WTC11 (cell line): ENCODE measurements around the gene FHAD1. TPM values are rescaled to one million over a fixed set of nuclear protein-coding genes. Genes with fewer than 3 reads are reported as not detected.

Experiments
- ATAC-seq: fragments of 200-7000 bp; cut with Tn5 transposase; 2 replicates; pipeline ENCODE4 v1.10.0; 2021; ENCODE audit warnings: mild to moderate bottlenecking, moderate library complexity
- CTCF ChIA-PET: fragments of 300-600 bp; sonication (Branson Sonifier 250); formaldehyde crosslinking; loops from one replicate; lab custom pipeline; 2021; ENCODE audit warnings: antibody characterized with exemption; lab: Charles Lee
- POLR2A ChIA-PET: fragments of 350-600 bp; sonication (Branson Sonifier 250); formaldehyde crosslinking; loops from one replicate; lab custom pipeline; 2021; ENCODE audit warnings: antibody characterized with exemption; lab: Charles Lee
- DNase-seq: peaks from one replicate; pipeline ENCODE4 v3.0.0; 2021; ENCODE audit warnings: low spot score
- H3K27ac Mint-ChIP-seq: 2 replicates; pipeline ENCODE4 v1.8.0; 2021; ENCODE audit warnings: mixed read lengths
- H3K27me3 Mint-ChIP-seq: 2 replicates; pipeline ENCODE4 v1.8.0; 2021; ENCODE audit warnings: low read depth, mild to moderate bottlenecking, moderate library complexity, mixed read lengths
- H3K36me3 Mint-ChIP-seq: 2 replicates; pipeline ENCODE4 v1.8.0; 2021; ENCODE audit warnings: mixed read lengths
- H3K4me1 Mint-ChIP-seq: 2 replicates; pipeline ENCODE4 v1.8.0; 2022; ENCODE audit warnings: mixed read lengths
- H3K4me3 Mint-ChIP-seq: 2 replicates; pipeline ENCODE4 v1.8.0; 2021; ENCODE audit warnings: mild to moderate bottlenecking, moderate library complexity, mixed read lengths
- H3K9me3 Mint-ChIP-seq: 2 replicates; pipeline ENCODE4 v1.8.0; 2021; ENCODE audit warnings: mixed read lengths
- ATF1 ChIP-seq: sonication (generic); formaldehyde crosslinking; IDR thresholded peaks from 2 replicates; pipeline ENCODE4 v1.8.1; 2023; ENCODE audit warnings: mild to moderate bottlenecking, moderate library complexity, missing genetic modification reagents
- EMX1 ChIP-seq: fragments of 250-450 bp; sonication (Bioruptor Pico); IDR thresholded peaks from 2 replicates; pipeline ENCODE4 v1.8.0; 2021; ENCODE audit warnings: mild to moderate bottlenecking
- HMGXB4 ChIP-seq: sonication (generic); formaldehyde crosslinking; IDR thresholded peaks from 2 replicates; pipeline ENCODE4 v1.8.1; 2023; ENCODE audit warnings: mild to moderate bottlenecking, moderate library complexity, missing genetic modification reagents
- MXD4 ChIP-seq: fragments of 250-450 bp; sonication (Bioruptor Pico); IDR thresholded peaks from 2 replicates; pipeline ENCODE4 v1.8.0; 2021; ENCODE audit warnings: mild to moderate bottlenecking, moderate library complexity, borderline replicate concordance
- NFATC4 ChIP-seq: fragments of 250-450 bp; sonication (Bioruptor Pico); IDR thresholded peaks from 2 replicates; pipeline ENCODE4 v1.9.0; 2021; ENCODE audit warnings: mild to moderate bottlenecking
- NR1H2 ChIP-seq: sonication (generic); formaldehyde crosslinking; IDR thresholded peaks from 2 replicates; pipeline ENCODE4 v1.9.0; 2021; ENCODE audit warnings: mild to moderate bottlenecking, moderate library complexity, missing genetic modification reagents
- PREB ChIP-seq: sonication (generic); formaldehyde crosslinking; IDR thresholded peaks from 2 replicates; pipeline ENCODE4 v1.8.1; 2022; ENCODE audit warnings: mild to moderate bottlenecking, missing genetic modification reagents, moderate library complexity, borderline replicate concordance
- RORB ChIP-seq: fragments of 250-450 bp; sonication (Bioruptor Pico); IDR thresholded peaks from 2 replicates; pipeline ENCODE4 v1.9.0; 2021; ENCODE audit warnings: mild to moderate bottlenecking
- TEAD1 ChIP-seq: sonication (generic); formaldehyde crosslinking; IDR thresholded peaks from 2 replicates; pipeline ENCODE4 v1.8.0; 2022; ENCODE audit warnings: mild to moderate bottlenecking, missing genetic modification reagents
- TP53 ChIP-seq: sonication (generic); formaldehyde crosslinking; IDR thresholded peaks from 2 replicates; pipeline ENCODE4 v1.8.1; 2023; ENCODE audit warnings: mild to moderate bottlenecking, missing genetic modification reagents
- ZBTB21 ChIP-seq: sonication (generic); formaldehyde crosslinking; IDR thresholded peaks from 2 replicates; pipeline ENCODE4 v1.8.1; 2023; ENCODE audit warnings: mild to moderate bottlenecking, missing genetic modification reagents, borderline replicate concordance
- ZNF281 ChIP-seq: sonication (generic); formaldehyde crosslinking; IDR thresholded peaks from 2 replicates; pipeline ENCODE4 v1.8.0; 2023; ENCODE audit warnings: mild to moderate bottlenecking, missing genetic modification reagents
- ZNF423 ChIP-seq: fragments of 250-450 bp; sonication (Bioruptor Pico); IDR thresholded peaks from 2 replicates; pipeline ENCODE4 v2.1.2; 2022; ENCODE audit warnings: mild to moderate bottlenecking, moderate library complexity
- ZNF425 ChIP-seq: fragments of 250-450 bp; sonication (Bioruptor Pico); conservative IDR thresholded peaks from 2 replicates; pipeline ENCODE4 v1.9.0; 2021; ENCODE audit warnings: mild to moderate bottlenecking
- total RNA-seq: library from RNA; stranded (reverse); gene quantifications from 3 replicates; pipeline ENCODE4 v1.2.3, GENCODE V29; 2021
- TF ChIP-seq, protein P1 (sequence below): sonication (generic); formaldehyde crosslinking; conservative IDR thresholded peaks from 2 replicates; pipeline ENCODE4 v1.8.1; 2022; ENCODE audit warnings: mild to moderate bottlenecking, missing genetic modification reagents
- TF ChIP-seq, protein P2 (sequence below): fragments of 250-450 bp; sonication (Bioruptor Pico); IDR thresholded peaks from 2 replicates; pipeline ENCODE4 v1.9.0; 2021; ENCODE audit warnings: mild to moderate bottlenecking
- TF ChIP-seq, protein P3 (sequence below): sonication (generic); formaldehyde crosslinking; IDR thresholded peaks from 2 replicates; pipeline ENCODE4 v1.8.0; 2023; ENCODE audit warnings: missing genetic modification reagents, mild to moderate bottlenecking, borderline replicate concordance

The FHAD1 gene
- total RNA-seq, 1 experiment from 2014 or later, result 3.0 TPM

DNA sequence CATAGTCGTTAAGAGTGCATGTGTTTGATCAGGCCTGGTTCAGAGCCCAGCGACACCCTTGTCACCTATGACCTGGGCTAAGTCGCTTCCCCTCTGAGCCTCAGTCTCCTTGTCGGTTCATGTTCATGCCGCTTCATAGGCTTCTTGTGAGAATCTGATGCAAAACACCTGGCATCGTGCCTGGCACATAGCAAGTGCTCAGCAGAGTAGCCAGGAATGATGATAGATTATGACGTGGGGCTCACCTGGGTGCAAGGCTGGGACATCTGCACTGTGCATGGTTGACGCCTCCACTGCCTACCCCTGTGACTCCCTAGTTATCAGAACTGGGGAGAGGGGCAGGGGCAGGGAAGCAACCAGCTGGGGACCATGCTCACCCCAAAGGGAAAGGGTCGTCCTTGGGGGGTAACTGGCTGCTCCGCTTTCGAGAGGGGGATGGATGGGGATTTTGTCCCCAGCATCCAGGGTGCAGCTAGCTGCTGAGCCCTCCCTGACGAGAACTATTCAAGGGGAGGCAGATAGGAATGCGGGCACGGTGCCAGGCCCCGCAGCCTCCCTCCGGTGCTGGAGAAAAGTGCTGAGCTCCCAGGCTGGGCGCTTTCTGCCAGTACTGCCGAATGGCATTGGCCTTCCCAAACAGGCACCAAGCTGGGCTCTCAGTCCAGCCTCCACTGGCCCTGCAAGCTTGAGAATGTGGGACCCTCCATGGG, 171.9 kb downstream of the FHAD1 start:
- Mint-ChIP-seq H3K36me3 (peaks cover 7% of the 10 kb centered on the region), H3K4me1 (peaks cover 5% of the 10 kb centered on the region; the same call in 1 of the 2 replicates), H3K27ac (no peak overlapping the region), H3K4me3 (no peak overlapping the region), H3K27me3 (no peaks in the 10 kb centered on the region; the same call in 1 of the 2 replicates), H3K9me3 (peaks cover 5% of the 10 kb centered on the region)
- ChIA-PET CTCF (interaction anchor here (1.0 to 1.3 kb wide), 2 partner anchors 9 to 12 kb away, joined by 3 to 4 read pairs; no protein-coding TSS in a partner anchor), POLR2A (no interaction called here)
- ATAC-seq, result no peak
- DNase-seq, result no peak
- no peak for TF ChIP-seq RORB
- TF ChIP-seq MXD4, result no peak
- TF ChIP-seq, protein P1, sequence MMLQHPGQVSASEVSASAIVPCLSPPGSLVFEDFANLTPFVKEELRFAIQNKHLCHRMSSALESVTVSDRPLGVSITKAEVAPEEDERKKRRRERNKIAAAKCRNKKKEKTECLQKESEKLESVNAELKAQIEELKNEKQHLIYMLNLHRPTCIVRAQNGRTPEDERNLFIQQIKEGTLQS (CRISPR knock-in tag), result no peak
- TF ChIP-seq HMGXB4 (CRISPR knock-in tag), result no peak
- TF ChIP-seq TP53 (CRISPR knock-in tag), result no peak
- no peak for TF ChIP-seq ZBTB21
- TF ChIP-seq NR1H2 (CRISPR knock-in tag), result no peak
- TF ChIP-seq ZNF425, result no peak
- no peak for TF ChIP-seq PREB (CRISPR knock-in tag)
- TF ChIP-seq ZNF281, result no peak
- no peak for TF ChIP-seq NFATC4 (CRISPR knock-in tag)
- TF ChIP-seq, protein P2, sequence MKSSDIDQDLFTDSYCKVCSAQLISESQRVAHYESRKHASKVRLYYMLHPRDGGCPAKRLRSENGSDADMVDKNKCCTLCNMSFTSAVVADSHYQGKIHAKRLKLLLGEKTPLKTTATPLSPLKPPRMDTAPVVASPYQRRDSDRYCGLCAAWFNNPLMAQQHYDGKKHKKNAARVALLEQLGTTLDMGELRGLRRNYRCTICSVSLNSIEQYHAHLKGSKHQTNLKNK (CRISPR knock-in tag), result no peak
- TF ChIP-seq ATF1 (CRISPR knock-in tag), result no peak
- TF ChIP-seq TEAD1 (CRISPR knock-in tag), result no peak
- TF ChIP-seq EMX1 (CRISPR knock-in tag), result no peak
- TF ChIP-seq, protein P3, sequence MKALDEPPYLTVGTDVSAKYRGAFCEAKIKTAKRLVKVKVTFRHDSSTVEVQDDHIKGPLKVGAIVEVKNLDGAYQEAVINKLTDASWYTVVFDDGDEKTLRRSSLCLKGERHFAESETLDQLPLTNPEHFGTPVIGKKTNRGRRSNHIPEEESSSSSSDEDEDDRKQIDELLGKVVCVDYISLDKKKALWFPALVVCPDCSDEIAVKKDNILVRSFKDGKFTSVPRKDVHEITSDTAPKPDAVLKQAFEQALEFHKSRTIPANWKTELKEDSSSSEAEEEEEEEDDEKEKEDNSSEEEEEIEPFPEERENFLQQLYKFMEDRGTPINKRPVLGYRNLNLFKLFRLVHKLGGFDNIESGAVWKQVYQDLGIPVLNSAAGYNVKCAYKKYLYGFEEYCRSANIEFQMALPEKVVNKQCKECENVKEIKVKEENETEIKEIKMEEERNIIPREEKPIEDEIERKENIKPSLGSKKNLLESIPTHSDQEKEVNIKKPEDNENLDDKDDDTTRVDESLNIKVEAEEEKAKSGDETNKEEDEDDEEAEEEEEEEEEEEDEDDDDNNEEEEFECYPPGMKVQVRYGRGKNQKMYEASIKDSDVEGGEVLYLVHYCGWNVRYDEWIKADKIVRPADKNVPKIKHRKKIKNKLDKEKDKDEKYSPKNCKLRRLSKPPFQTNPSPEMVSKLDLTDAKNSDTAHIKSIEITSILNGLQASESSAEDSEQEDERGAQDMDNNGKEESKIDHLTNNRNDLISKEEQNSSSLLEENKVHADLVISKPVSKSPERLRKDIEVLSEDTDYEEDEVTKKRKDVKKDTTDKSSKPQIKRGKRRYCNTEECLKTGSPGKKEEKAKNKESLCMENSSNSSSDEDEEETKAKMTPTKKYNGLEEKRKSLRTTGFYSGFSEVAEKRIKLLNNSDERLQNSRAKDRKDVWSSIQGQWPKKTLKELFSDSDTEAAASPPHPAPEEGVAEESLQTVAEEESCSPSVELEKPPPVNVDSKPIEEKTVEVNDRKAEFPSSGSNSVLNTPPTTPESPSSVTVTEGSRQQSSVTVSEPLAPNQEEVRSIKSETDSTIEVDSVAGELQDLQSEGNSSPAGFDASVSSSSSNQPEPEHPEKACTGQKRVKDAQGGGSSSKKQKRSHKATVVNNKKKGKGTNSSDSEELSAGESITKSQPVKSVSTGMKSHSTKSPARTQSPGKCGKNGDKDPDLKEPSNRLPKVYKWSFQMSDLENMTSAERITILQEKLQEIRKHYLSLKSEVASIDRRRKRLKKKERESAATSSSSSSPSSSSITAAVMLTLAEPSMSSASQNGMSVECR (CRISPR knock-in tag), result no peak
- no peak for TF ChIP-seq ZNF423 (CRISPR knock-in tag)
